Epithelial cell of proximal tubule (primary cell): ENCODE results near the gene CCDC57. TPM values are rescaled to one million over a fixed set of nuclear protein-coding genes. Genes with fewer than 3 reads are reported as not detected.

ENCODE experiments used
- DNase-seq: peaks from one replicate; pipeline ENCODE4 v3.0.0-alpha.2; 2011; ENCODE audit warnings: low read depth
- H3K4me3 ChIP-seq: 2 replicates; pipeline ENCODE4 v1.5.1; 2011; ENCODE audit warnings: low read depth, mild to moderate bottlenecking, low read length
- total RNA-seq: library from RNA; depleted of rRNA; stranded (reverse); fragments of >200 nt; gene quantifications from 2 replicates; pipeline ENCODE4 v1.2.3, GENCODE V29; 2015
- TF ChIP-seq, protein P1 (sequence below): conservative IDR thresholded peaks from 2 replicates; pipeline ENCODE4 v1.5.1; 2012; ENCODE audit warnings: low read depth, mild to moderate bottlenecking, low read length

The CCDC57 gene
- total RNA-seq, 1 donor from 2014 or later, result 10.8 TPM

DNA sequence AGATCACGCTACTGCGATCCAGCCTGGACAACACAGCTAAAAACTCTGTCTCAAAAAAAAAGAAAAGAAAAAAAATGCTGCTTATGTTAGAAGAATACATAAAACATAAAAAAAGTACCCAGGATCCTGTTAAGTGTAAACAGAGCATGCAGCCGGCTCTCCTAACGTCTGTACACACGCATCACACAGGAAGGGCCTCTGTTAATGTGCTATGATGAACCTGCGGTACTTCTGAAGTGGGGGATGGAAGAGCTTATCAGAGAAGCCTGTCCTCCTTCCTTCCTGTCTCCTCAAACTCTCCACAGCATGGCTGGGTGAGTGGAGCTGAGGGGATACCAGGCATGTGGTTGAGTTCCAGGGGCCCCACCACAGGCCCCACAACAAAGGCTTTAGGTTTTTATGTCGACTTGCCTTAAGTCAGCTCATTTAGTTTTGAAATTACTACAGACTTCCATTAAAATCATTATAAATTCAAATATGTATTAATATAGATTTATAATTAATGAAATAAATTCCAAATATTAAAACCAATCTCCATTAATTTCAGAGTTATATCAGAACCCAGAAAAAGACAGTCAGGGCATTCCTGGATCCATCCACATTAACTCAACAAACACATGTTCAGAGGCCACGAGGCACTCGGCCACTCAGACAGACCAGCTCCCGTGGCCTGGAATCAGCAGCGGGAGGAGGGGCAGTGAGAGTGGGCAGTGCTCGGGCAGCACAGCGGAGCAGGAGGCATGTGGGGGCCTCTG, 11.7 kb downstream of the CCDC57 start:
- TF ChIP-seq, protein P1, sequence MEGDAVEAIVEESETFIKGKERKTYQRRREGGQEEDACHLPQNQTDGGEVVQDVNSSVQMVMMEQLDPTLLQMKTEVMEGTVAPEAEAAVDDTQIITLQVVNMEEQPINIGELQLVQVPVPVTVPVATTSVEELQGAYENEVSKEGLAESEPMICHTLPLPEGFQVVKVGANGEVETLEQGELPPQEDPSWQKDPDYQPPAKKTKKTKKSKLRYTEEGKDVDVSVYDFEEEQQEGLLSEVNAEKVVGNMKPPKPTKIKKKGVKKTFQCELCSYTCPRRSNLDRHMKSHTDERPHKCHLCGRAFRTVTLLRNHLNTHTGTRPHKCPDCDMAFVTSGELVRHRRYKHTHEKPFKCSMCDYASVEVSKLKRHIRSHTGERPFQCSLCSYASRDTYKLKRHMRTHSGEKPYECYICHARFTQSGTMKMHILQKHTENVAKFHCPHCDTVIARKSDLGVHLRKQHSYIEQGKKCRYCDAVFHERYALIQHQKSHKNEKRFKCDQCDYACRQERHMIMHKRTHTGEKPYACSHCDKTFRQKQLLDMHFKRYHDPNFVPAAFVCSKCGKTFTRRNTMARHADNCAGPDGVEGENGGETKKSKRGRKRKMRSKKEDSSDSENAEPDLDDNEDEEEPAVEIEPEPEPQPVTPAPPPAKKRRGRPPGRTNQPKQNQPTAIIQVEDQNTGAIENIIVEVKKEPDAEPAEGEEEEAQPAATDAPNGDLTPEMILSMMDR, result no peak
- no peak overlapping the region for H3K4me3 ChIP-seq
- no peak for DNase-seq

DNA sequence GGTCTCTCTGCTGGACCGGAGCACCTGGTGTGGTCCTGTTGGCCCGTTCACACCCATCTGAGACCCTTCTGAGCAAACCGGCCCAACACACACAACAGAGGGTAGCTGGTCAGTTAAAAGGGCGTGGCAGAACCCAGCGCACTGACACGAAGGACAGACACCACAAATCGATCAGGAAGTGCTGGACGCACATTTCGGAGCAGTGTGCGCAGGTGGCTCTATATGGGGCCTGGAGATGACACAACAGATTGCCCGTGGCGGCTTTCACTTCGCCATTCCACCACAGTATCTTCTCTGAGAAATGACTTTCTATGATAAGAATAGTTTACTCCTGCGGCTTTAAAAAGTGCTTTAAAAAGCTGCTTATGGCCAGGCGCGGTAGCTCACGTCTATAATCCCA, 12.5 kb downstream of the CCDC57 start:
- no peak for DNase-seq
- TF ChIP-seq, protein P1, result no peak
- H3K4me3 ChIP-seq, result no peak overlapping the region

DNA sequence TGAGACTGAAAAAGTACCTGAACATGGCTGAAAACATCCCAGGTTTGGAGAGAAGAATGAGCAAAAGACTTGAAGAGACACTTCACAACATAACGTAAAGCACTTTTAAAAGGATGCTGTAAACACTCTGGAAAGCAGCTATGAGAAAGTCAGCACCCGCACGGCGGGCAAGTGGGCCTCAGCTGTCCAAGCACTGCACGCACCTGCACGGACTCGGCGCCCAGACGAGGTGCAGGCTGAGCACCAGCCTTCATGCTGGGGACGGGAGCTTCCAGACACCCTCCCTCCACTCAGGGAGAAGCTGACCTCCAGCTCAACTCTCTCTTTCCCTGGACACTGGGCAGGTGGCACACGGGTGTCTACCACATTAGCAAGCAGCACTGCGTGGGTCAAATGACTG, 13.1 kb downstream of the CCDC57 start:
- no peak for DNase-seq
- H3K4me3 ChIP-seq, result no peak overlapping the region
- TF ChIP-seq, protein P1, result no peak

DNA sequence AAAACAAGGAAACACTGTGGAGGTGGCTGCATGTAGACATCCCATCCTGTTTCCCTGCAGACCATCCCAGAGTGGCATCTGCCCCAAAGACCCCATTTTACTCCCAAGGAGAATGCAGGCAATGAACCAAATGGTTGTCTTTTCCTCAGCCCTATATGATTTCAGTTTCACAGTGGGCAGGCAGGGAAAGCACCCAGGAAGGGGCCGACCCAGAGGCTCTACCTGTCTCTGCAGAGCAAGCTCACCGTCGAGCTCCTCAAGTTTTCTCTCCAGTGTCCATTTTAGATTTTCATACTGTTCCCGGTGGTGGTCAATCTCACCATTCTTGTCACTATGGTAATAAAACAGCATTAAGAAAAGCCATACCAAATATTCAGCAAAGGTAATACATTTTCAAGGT, 14.6 kb downstream of the CCDC57 start:
- no peak overlapping the region for H3K4me3 ChIP-seq
- TF ChIP-seq, protein P1, result no peak
- DNase-seq, result no peak

DNA sequence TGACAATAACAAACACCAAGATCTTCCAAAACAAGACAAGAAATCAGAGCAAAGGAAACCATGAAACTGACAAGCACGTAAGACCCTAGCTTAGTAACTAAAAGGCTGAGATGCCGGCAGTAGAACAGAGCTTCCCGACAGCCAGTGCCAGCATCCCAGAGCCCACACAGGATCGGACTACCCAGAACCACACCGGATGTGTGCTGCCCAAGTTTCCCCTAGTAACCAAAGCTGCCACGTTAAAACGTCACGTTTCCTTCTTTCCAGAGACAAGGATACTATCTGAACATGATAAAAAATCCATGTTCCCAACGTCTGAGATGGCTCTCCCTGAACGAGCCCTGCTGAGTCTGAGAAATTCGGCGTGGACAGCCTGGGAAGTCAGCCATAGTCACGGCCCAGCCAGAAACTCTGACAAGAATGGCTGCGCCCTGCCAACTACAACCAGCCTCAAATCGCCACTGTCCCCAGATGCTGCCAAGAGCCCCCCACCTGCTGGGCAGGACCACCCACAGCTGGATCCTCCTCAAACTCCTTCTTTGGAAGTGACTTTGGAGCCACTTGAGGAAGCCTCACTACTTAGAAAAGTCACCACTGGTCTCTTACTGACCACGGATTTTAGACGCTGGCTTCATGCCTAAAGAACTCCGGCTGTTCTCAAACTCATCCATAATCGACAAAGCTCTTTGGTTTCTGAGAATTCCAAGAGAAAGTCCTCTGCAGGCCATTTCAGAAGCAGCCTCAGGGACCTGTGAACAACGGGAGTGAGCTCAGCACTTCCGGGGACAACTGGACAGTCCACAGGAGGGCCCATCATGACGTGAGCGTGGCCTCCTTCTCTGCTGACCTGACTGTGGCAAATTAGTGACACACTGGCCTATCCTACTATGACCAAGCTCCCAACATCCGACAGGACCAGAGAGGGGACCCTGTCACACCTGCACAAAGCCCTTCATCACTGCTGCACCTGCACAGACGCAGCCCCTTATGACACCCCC, 16.7 kb downstream of the CCDC57 start:
- DNase-seq, result no peak
- TF ChIP-seq, protein P1, result no peak
- no peak overlapping the region for H3K4me3 ChIP-seq

DNA sequence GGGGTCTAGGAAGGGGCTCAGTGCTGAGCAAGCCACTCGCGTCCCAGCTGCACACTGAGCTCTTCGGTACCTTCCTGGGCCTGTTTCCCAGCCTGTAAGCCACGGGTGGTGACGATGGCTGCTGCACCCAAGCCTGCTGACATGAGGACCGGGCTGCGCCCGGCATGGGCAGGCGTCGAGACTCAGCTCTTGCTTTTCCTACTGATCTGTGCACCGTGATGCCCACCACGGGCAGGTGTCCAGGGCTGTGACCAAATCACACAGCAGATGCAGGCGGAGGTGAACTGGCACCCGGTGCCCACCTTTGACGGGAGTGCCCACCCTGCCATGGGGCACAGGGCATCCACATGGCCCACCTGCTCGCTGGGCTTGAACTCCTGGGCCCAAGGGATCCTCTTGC, 17.9 kb downstream of the CCDC57 start:
- TF ChIP-seq, protein P1, result no peak
- H3K4me3 ChIP-seq, result no peak overlapping the region
- DNase-seq, result no peak
